ENCODE data around the gene SLAMF1.
"Not testable (repeated sequence)": the region's sequence is repeated elsewhere in the genome, so short reads cannot be mapped to it uniquely, and the experiment has no call there.

Gene SLAMF1

DNA sequence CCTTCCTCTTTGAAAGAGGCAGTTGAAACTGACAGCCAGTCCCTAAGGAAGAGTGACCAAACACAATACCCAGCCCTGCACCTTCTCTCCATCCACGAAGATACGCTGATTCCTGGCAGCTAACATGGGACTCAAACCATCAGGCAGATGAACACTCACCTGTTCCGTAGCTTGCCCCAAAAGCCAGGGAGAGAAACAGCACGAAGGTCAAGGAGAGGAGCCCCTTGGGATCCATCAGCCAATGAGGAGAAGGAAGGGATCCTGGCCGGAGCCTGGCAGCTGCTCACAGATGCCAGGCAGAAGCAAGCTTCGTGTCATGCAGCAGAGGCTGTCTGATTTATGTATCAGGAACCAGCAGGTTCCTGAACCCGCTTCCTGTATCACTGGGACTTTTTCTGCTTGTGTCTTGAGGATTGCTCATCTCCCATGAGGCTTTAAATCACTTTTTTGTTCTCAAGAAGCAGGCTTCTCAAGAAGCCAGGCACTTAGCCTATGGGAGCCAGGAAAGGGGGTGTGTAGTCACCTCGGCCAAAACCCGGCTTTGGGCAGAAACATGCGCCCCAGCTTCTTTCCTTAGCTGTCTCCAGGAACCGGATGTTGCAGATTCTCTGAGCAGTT is at the start of gene SLAMF1:
SLAMF1 (minus strand) TSS at position 334 of the 618 bp plus-strand sequence; CDS start at position 235, 99 bp downstream.
- DNase-seq (ENCODE audit: low read depth), result no peak

GRCh38 chr1:160692390-160692789 is 45.5 kb upstream of the SLAMF1 start:
- not testable (repeated sequence) for DNase-seq (ENCODE audit: low read depth)

DNA sequence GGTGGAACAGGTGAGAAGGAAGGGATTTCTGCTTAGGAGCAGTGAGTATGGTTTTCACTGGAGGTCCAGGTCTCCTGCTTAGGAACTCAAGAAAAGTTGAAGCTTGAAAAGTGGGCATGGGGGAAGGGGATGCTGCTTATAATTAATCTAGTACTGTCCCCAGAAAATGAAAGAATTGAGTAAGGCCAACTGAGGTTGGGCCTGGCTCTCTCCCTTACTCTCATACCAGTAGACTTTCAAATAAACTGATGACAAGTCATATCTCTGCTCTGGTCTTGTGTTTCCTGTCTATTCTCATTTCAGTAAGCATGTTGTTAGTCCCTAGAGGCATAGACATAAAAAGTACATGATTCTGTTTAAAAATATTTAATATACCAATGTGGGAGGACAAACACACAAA is 38.4 kb upstream of the SLAMF1 start:
- DNase-seq (ENCODE audit: low read depth), result no peak

DNA sequence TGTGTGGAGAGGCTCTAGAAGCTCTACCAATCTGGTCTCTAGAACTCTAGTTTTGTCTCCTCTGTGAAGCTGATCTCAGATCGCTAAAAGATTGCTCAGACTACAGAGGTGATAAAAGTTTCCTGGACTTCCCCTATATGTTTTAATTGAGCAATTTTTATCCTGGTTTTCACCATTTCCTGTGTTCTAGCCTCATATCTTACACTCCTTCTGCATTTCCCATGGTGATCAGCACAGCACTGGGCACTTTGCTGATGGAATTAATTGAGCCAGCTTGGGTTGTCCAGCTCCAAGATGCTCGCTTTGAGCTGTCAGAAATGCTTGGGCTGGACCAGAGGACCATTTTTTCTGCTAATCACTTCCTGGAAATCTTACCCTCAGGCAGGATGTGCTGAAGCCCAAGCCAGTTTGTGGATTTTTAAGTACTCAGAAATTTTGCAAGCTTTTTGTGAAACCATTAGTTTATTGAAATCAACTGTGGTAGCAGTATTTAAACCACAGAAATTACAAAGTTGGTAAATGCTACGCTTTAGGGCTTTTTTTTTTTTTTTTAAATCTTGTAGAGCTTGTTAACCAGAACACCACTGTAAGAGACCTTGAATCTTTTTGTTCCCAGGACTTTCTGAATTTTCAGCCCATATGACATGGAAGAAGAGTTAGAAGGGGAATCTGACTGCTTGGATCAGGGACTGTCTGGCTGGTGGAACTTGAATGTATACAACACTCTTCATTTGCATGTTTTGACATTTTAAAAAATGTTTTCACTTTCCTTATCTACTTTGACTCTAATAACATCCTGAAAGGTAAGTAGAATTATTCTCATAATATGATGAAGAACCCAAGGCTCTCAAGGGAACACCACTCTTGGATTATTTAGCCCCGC is 36.4 kb upstream of the SLAMF1 start:
- peak; percentile 16 for DNase-seq (ENCODE audit: low read depth)

- DNase-seq (ENCODE audit: low read depth), result no peak
Measured at GRCh38 chr1:160681891-160682140, 35.0 kb upstream of the SLAMF1 start.

DNA sequence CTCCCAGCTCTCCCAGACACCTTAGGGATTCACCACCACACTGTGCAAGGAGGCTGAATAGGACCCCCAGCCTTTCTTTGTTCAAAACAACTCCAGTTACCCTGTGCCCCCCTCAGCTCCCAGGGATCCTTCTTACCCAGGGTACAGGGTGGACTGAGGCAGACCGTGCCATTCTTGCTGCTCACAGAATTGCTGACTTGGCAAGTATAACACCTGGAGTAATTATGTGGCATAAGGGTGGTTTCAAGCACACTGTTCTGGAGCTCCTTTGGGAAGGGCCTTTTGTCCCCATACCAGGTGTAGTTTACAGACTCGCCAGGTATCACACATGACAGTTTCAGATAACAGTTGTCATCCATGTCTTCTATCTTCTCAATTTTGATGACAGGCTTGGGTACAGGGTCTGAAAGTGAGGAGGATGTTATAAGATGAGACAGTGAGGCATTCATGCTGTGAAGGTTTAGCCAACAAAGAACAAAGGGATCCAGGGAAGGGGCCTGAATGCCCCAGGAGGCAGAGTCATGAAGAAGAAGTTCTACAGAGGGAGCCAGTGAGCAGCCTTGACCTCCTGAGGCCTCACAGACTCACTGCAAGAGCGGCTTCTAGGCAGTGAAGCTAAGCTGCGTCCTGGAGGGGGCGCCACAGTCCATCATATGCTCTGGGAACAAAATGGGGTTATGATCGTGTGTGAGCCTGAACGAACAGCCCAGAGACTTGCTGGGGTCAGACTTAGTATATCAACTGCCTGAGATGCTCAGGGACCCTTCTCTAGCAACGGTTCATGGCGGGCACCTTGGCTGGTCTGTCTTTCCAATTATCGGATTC is 34.4 kb upstream of the SLAMF1 start:
- DNase-seq (ENCODE audit: low read depth), result peak; percentile 51

GRCh38 chr1:160680399-160680798 is 33.6 kb upstream of the SLAMF1 start:
- DNase-seq (ENCODE audit: low read depth), result no peak

GRCh38 chr1:160679893-160680292 is 33.0 kb upstream of the SLAMF1 start:
- DNase-seq (ENCODE audit: low read depth), result no peak

GRCh38 chr1:160676869-160677597 is 30.2 kb upstream of the SLAMF1 start:
- no peak for DNase-seq (ENCODE audit: low read depth)

DNA sequence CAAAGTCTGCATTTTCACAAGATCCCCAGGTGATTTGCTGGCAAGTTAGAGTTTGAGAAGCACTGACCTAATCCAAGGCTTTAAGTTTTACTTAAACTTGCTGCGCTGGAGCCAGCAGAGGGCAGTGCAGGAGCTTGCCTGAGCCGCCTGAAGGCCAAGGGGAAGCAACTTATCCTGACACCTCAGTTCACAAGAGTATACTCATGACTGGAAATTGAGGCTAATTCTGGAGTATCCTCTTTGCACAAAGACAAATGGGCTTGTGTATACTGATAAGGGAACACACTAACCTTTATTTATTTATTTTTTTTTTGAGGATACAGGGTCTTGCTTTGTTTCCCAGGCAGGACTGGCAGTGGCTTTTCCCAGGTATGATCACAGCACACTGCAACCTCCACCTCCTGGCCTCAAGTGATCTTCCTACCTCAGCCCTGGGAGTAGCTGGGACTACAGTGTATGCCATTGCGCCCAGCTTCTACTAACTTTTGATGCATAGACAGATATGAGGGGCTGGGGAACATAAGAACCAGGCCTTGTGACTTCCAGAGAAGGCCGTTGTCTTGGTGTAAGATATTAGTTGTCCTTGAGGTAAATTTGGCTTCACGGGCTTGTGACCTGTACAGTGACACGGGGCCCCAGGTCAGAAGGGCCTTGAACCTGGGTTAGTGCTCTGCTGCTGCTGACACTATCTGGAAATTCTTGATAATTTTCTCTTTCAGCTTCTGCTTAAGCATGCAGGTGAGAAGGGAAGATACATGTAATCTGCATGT is 29.0 kb upstream of the SLAMF1 start:
- peak; percentile 55 for DNase-seq (ENCODE audit: low read depth)

DNA sequence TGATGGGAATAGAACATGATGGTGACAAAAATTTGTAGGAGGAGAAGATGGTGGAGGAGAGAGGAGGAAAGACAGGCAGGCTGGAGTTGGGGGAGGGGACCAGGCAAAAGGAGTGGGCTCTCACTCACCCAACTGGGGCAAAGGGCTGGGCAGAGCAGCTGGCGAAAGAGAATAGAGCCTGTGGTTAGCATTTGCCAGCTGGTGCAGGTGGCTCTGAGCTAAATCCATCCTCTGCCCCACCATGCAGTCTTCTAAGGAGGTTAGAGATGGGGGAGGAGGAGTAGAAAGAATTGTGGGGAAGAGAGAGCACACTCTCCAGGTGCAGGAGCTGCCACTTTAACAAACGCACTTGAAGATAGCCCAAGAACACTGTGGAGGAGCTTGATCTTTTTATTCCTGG is 27.6 kb upstream of the SLAMF1 start:
- no peak for DNase-seq (ENCODE audit: low read depth)

- DNase-seq (ENCODE audit: low read depth), result no peak
Measured at GRCh38 chr1:160672789-160673695, 26.2 kb upstream of the SLAMF1 start.

DNA sequence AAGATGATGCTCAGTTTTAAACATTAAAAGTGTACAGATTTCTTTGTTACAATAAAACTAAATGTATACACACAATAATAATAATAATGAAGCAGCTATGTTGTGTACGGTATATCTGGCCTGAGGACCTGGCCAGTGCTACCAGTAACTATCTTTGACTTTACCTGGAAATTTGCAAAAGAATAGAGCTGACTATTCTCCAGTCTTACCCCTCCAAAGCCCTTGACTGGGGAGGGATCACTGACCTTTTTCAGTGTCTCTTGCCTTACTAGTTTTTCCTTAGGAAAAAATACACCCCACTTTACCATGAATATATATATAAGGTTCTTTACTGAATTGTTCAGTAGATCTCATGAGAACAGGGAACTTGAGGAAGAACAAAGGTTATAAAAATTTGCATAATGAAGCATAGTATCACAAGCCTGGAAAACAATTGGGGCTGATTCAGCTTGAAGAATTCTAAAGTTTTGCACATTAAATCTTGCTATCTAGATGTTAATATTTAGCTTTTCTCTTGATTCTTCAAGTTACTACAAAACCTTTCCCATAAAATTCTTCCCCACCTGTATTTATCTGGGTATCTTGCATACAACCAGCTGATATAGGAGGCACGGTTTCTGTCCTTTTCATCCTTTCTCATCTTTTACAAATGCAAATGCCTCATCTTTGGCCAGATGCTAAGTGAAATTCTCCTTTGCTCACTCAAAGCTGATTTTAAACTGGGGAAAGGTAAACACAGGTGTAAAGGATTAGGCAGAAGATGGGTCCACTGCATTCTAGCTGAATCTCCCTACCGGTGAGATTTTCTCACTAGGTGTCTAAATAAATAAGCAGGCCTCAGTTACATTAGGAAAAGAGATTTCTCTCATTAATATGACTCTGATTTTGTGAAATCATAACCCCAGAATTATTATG is 25.0 kb upstream of the SLAMF1 start:
- no peak for DNase-seq (ENCODE audit: low read depth)

- DNase-seq (ENCODE audit: low read depth), result no peak
Measured at GRCh38 chr1:160670701-160671100, 23.9 kb upstream of the SLAMF1 start.

DNA sequence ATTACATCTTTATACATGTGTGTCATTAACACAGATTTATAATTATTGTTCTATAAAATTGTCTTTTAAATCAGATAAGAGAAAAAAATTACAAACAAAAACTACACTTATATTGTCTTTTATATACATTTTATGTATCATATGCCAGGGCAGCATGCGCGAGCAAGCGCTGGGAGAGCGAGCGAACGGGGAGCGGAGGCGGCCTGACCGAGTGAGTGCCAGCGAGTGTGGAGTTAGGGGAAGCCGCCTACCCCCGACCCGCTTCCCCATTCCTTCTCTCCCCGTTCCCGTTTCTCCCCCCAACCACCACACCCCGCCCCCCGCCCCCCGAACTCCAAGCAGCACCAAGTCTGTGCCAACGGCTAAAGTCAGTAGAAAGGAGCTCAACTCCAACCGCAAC is 23.0 kb upstream of the SLAMF1 start:
- DNase-seq (ENCODE audit: low read depth), result no peak

DNA sequence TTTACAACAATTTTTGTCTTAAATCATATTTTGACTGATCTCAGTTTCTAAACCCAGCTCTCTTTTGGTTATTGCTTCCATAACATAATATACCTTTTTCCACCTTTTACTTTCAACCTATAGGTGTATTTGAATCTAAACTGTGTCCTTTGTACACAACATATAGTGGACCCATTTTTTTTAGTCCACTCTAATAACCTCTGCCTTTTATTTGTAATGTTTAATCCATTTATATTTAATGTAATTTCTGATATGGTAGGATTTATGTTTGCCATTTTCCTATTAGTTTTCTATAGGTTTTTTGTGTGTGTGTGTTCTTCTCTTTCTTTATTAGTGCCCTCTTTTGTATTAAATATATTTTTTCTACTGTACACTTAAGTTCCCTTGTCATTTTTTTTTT is 22.4 kb upstream of the SLAMF1 start:
- no peak for DNase-seq (ENCODE audit: low read depth)

DNA sequence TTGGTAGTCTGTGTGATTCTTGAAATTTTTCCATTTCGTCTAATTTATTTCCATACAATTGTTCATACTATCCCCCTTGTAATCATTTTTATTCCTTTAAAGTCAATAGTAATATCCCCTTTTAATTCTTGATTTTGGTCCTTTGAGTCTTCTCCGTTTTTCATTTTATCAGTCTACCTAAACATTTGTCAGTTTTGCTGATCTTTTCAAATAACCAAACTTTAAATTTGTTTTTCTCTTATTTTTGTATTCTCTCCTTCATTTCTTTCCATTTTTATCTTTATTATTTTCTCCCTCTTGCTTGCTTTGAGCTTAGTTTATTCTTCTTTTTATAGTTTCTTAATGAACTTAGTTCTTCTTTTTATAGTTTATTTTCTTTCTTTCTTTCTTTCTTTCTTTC is 21.1 kb upstream of the SLAMF1 start:
- no peak for DNase-seq (ENCODE audit: low read depth)

DNA sequence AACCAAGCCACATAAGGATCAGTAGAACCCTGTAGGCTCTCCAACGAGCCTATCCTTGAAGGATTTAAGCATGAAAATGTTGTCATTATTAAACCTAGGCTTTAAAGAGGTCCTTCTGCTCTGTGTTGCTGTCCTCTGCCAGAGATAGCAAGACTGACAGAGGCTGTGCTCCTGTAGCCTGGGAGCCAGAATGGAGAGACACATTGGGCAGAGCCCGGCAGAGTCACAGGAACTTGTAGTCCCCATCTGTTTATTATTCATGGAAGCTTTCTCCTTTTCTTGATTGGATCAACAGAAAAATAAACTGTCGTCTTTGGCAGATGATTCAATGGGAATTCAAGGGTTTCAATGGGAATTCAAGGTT is 19.2 kb upstream of the SLAMF1 start:
- DNase-seq (ENCODE audit: low read depth), result no peak

DNA sequence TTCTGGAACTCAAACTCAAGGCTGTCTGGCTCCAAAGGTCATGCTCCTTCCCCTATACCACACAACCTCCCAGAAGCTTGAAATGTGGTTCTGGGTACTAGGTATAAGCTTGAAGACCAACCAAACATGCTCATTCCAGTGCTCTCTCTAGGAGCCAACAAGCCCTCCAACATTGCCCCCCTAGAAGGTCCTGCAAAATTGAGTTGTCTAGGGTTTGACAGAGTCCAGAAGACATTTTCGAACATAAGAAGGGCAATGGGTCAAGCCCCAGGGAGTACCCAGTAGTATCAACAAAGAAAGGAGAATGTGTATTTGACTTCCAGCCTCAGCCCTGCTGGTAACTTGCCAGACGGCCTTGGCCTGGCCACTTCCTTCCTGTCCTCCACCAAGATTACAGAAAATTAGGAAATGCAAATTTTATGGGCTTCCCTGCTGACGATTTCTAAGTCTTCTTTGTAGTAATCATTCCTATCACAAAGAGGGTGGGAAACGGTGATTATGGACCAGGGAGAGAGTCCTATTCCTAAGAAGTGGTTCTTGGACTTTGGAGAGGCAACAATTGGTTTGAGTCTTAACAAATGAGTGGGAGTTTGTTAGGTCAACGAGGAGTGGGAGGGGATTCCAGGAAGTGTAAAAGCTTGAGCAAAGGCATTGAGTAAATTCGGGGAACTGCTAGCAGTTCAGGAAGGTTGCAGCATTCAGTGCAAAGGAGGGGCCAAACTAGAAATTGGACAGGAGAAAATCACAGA is 18.7 kb upstream of the SLAMF1 start:
- DNase-seq (ENCODE audit: low read depth), result no peak
